Breast epithelium (tissue), 3 donors: Measurements from ENCODE around the gene SNRPD1.

ENCODE experiments used
- POLR2A ChIP-seq: fragments of 450-650 bp; IDR thresholded peaks from one replicate; pipeline ENCODE4 v1.6.1; 2016; ENCODE audit warnings: antibody characterized with exemption, mild to moderate bottlenecking, moderate library complexity
- TF ChIP-seq, protein P1 (sequence below), 3 donors: fragments of 450-650 bp; IDR thresholded peaks; one replicate each; pipeline ENCODE4 v1.5.1; 2016 to 2017; ENCODE audit warnings: antibody characterized with exemption in 3 of 3, mild to moderate bottlenecking in 3 of 3, moderate library complexity in 3 of 3

DNA sequence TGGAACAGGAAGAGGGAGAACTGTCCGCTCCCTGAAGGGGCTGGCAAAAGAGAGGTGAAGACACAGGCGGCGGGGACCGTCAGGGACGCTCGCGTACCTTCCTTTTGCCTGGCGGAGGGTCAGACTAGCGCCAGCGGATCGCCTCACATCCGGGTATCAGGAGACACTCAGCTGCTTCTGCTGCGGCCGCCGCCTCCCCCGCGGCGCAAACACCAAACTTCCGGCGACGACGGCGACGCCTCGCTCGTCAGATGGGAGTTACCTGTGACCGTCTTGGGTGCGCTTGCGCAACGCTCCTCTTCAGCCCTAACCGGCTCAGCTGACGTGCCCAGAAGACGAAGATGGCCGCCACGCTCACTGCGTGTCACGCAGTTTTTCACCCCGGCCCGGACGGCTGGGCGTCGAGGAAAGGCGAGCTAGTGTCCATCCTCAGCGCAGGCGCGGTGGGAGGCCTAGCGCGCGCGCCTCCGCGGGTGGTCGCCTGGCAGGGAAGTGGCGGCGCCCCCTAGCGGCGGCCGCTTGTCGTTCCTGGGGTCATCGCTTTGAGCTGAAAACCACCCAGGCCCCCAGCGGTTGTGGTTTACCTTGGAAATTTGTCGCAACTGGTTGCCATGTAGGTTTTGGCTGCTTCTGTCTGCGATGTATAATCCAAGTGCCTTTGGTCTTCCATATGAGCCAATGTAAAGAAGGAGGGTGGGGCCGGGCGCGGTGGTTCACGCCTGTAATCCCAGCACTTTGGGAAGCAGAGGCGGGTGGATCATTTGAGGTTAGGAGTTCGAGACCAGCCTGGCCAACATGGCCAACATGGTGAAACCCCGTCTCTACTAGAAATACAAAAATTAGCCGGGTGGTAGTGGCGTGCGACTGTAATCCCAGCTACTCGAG lies 11.3 kb upstream of the SNRPD1 start, which contains the start of gene ESCO1:
- TF ChIP-seq, protein P1, sequence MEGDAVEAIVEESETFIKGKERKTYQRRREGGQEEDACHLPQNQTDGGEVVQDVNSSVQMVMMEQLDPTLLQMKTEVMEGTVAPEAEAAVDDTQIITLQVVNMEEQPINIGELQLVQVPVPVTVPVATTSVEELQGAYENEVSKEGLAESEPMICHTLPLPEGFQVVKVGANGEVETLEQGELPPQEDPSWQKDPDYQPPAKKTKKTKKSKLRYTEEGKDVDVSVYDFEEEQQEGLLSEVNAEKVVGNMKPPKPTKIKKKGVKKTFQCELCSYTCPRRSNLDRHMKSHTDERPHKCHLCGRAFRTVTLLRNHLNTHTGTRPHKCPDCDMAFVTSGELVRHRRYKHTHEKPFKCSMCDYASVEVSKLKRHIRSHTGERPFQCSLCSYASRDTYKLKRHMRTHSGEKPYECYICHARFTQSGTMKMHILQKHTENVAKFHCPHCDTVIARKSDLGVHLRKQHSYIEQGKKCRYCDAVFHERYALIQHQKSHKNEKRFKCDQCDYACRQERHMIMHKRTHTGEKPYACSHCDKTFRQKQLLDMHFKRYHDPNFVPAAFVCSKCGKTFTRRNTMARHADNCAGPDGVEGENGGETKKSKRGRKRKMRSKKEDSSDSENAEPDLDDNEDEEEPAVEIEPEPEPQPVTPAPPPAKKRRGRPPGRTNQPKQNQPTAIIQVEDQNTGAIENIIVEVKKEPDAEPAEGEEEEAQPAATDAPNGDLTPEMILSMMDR (IDR thresholded peaks at IDR 0.05), result peak; percentile 96 to 99 (median 99)
- peak; percentile 84 for TF ChIP-seq POLR2A
